ENCODE measurements around the gene ERBIN. TPM values are rescaled to one million over a fixed set of nuclear protein-coding genes. Genes with fewer than 3 reads are reported as not detected.

ERBIN gene
- polyA plus RNA-seq, 3 donors: 25.2 to 43.3 (median 28.6) TPM

- no peak overlapping the region for H3K4me2 ChIP-seq (replicated peaks; ENCODE audit: extremely low read depth, low read length, poor library complexity, severe bottlenecking)
- Mint-ChIP-seq H3K4me1 (peaks cover 9% of the 10 kb centered on the region), H3K36me3 (peaks cover 18 to 48% of the 10 kb centered on the region in 2 donors), H3K9me3 (no peaks in the 10 kb centered on the region), H3K4me3 (no peak overlapping the region), H3K27me3 (ENCODE audit: low read depth in 3 of 3) (peaks cover 0 to 2% (median 0%) of the 10 kb centered on the region in 3 donors), H3K27ac (no peak overlapping the region)
- H3K9ac ChIP-seq (ENCODE audit: insufficient read depth, low read length, poor library complexity, severe bottlenecking): no peak overlapping the region
- TF ChIP-seq, protein P1, sequence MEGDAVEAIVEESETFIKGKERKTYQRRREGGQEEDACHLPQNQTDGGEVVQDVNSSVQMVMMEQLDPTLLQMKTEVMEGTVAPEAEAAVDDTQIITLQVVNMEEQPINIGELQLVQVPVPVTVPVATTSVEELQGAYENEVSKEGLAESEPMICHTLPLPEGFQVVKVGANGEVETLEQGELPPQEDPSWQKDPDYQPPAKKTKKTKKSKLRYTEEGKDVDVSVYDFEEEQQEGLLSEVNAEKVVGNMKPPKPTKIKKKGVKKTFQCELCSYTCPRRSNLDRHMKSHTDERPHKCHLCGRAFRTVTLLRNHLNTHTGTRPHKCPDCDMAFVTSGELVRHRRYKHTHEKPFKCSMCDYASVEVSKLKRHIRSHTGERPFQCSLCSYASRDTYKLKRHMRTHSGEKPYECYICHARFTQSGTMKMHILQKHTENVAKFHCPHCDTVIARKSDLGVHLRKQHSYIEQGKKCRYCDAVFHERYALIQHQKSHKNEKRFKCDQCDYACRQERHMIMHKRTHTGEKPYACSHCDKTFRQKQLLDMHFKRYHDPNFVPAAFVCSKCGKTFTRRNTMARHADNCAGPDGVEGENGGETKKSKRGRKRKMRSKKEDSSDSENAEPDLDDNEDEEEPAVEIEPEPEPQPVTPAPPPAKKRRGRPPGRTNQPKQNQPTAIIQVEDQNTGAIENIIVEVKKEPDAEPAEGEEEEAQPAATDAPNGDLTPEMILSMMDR (IDR thresholded peaks at IDR 0.05): no peak
- H2AFZ ChIP-seq (ENCODE audit: insufficient read depth, low read depth, low read length, poor library complexity, severe bottlenecking): no peak overlapping the region
- H3K9me3 ChIP-seq (replicated peaks in 1 of 2; ENCODE audit: control insufficient read depth in 1 of 2, insufficient read depth in 1 of 2, low read length in 2 of 2): no peaks in the 10 kb centered on the region
- H3K4me3 ChIP-seq (replicated peaks in 1 of 3; ENCODE audit: low read depth in 2 of 3, low read length in 3 of 3): no peak overlapping the region
- intact Hi-C loops (cut with micrococcal nuclease): no loop called here
- DNase-seq: no peak
- peak overlapping the region in 1 of 2 donors; percentile 11 for H3K27ac ChIP-seq (ENCODE audit: low read depth in 1 of 2, low read length in 2 of 2)
- 72% methylated on average over 3 of the region's 4 CpGs for WGBS (ENCODE audit: insufficient coverage)
- no peaks in the 10 kb centered on the region for H3K4me1 ChIP-seq (ENCODE audit: control insufficient read depth in 1 of 2, insufficient read depth in 2 of 2, low read length in 2 of 2)
- H4K20me1 ChIP-seq (ENCODE audit: insufficient read depth, low read length): peaks cover 100% of the 10 kb centered on the region
- no peaks in the 10 kb centered on the region for H3K27me3 ChIP-seq (ENCODE audit: control insufficient read depth in 2 of 2, insufficient read depth in 2 of 2, low read length in 2 of 2)
- peaks cover 21 to 50% of the 10 kb centered on the region in 2 donors for H3K36me3 ChIP-seq (replicated peaks in 1 of 2; ENCODE audit: control insufficient read depth in 1 of 2, insufficient read depth in 2 of 2, low read length in 2 of 2)
- H3K79me2 ChIP-seq (ENCODE audit: insufficient read depth, low read length): peaks cover 85% of the 10 kb centered on the region
These were observed 62.8 kb downstream of the ERBIN start for GRCh38 chr5:65989158-65989557.

- Histone ChIP-seq H3K4me1 (ENCODE audit: control insufficient read depth in 1 of 2, insufficient read depth in 2 of 2, low read length in 2 of 2) (no peaks in the 10 kb centered on the region), H3K9me3 (replicated peaks in 1 of 2; ENCODE audit: control insufficient read depth in 1 of 2, insufficient read depth in 1 of 2, low read length in 2 of 2) (no peaks in the 10 kb centered on the region), H3K4me2 (replicated peaks; ENCODE audit: extremely low read depth, low read length, poor library complexity, severe bottlenecking) (no peak overlapping the region), H3K27ac (ENCODE audit: low read depth in 1 of 2, low read length in 2 of 2) (no peak overlapping the region), H3K9ac (ENCODE audit: insufficient read depth, low read length, poor library complexity, severe bottlenecking) (no peak overlapping the region), H2AFZ (ENCODE audit: insufficient read depth, low read depth, low read length, poor library complexity, severe bottlenecking) (no peak overlapping the region), H3K36me3 (replicated peaks in 1 of 2; ENCODE audit: control insufficient read depth in 1 of 2, insufficient read depth in 2 of 2, low read length in 2 of 2) (peaks cover 43 to 84% of the 10 kb centered on the region in 2 donors), H3K27me3 (ENCODE audit: control insufficient read depth in 2 of 2, insufficient read depth in 2 of 2, low read length in 2 of 2) (no peaks in the 10 kb centered on the region), H3K79me2 (ENCODE audit: insufficient read depth, low read length) (peaks cover 63% of the 10 kb centered on the region), H4K20me1 (ENCODE audit: insufficient read depth, low read length) (peaks cover 100% of the 10 kb centered on the region), H3K4me3 (replicated peaks in 1 of 3; ENCODE audit: low read depth in 2 of 3, low read length in 3 of 3) (no peak overlapping the region)
- no peaks in the 10 kb centered on the region for H3K4me1 Mint-ChIP-seq
- DNase-seq: no peak
- TF ChIP-seq, protein P1 (IDR thresholded peaks at IDR 0.05): no peak
- 98% methylated on average over 5 of the region's 7 CpGs for WGBS (ENCODE audit: insufficient coverage)
- H3K9me3 Mint-ChIP-seq: no peaks in the 10 kb centered on the region
- H3K27ac Mint-ChIP-seq: no peak overlapping the region
- intact Hi-C loops (cut with micrococcal nuclease): no loop called here
- no peaks in the 10 kb centered on the region for H3K27me3 Mint-ChIP-seq (ENCODE audit: low read depth in 3 of 3)
- H3K36me3 Mint-ChIP-seq: peaks cover 39 to 65% of the 10 kb centered on the region in 2 donors
- no peak overlapping the region for H3K4me3 Mint-ChIP-seq
These were observed 66.3 kb downstream of the ERBIN start for GRCh38 chr5:65992630-65993029.
